KOPT-K1 (cell line): ENCODE results near the gene USP21.

ENCODE experiments used
- H3K27ac ChIP-seq: fragments of 200-600 bp; sonication (generic); 2 replicates; pipeline ENCODE4 v1.5.1; 2016; ENCODE audit warnings: antibody characterized with exemption, mild to moderate bottlenecking, low read depth, low read length; ENCODE audit not compliant: poor library complexity, severe bottlenecking
- H3K36me3 ChIP-seq: fragments of 200-600 bp; sonication (generic); 2 replicates; pipeline ENCODE4 v1.5.1; 2017; ENCODE audit warnings: antibody characterized with exemption, mild to moderate bottlenecking, low read length, moderate library complexity; ENCODE audit not compliant: insufficient read depth
- H3K9me3 ChIP-seq: fragments of 200-600 bp; sonication (generic); 2 replicates; pipeline ENCODE4 v1.5.1; 2017; ENCODE audit warnings: antibody characterized with exemption, low read length, mild to moderate bottlenecking; ENCODE audit not compliant: insufficient read depth, poor library complexity, severe bottlenecking

Gene USP21

GRCh38 chr1:161128591-161129420 is 30.5 kb upstream of the USP21 start:
- peaks cover 72% of the 10 kb centered on the region for H3K36me3 ChIP-seq
- no peaks in the 10 kb centered on the region for H3K9me3 ChIP-seq
- no peak overlapping the region for H3K27ac ChIP-seq

- no peaks in the 10 kb centered on the region for H3K9me3 ChIP-seq
- H3K36me3 ChIP-seq: peaks cover 57% of the 10 kb centered on the region
- no peak overlapping the region for H3K27ac ChIP-seq
These were observed 29.0 kb upstream of the USP21 start for GRCh38 chr1:161130266-161130665.

GRCh38 chr1:161131523-161132409 is 27.5 kb upstream of the USP21 start:
- Histone ChIP-seq H3K9me3 (no peaks in the 10 kb centered on the region), H3K36me3 (peaks cover 43% of the 10 kb centered on the region), H3K27ac (peak overlapping the region; percentile 77)

- H3K9me3 ChIP-seq: no peaks in the 10 kb centered on the region
- H3K36me3 ChIP-seq: peaks cover 42% of the 10 kb centered on the region
- peak within 1 kb of the TSS; percentile 77 for H3K27ac ChIP-seq
These were observed 26.7 kb upstream of the USP21 start, which contains the start of gene DEDD for GRCh38 chr1:161132410-161133219. Gene DEDD, minus strand, starts transcription at chr1:161132667. Its CDS starts 8,205 bp downstream, at chr1:161124462.

- H3K36me3 ChIP-seq: peaks cover 35% of the 10 kb centered on the region
- no peaks in the 10 kb centered on the region for H3K9me3 ChIP-seq
- H3K27ac ChIP-seq: peak overlapping the region; percentile 77
These were observed 26.0 kb upstream of the USP21 start for GRCh38 chr1:161133220-161133740.

- Histone ChIP-seq H3K9me3 (no peaks in the 10 kb centered on the region), H3K27ac (no peak overlapping the region), H3K36me3 (peaks cover 8% of the 10 kb centered on the region; the same call in 1 of the 2 replicates)
These were observed 21.4 kb upstream of the USP21 start for GRCh38 chr1:161137881-161138280.

- H3K36me3 ChIP-seq: peaks cover 8% of the 10 kb centered on the region; the same call in 1 of the 2 replicates
- no peak overlapping the region for H3K27ac ChIP-seq
- no peaks in the 10 kb centered on the region for H3K9me3 ChIP-seq
These were observed 20.9 kb upstream of the USP21 start for GRCh38 chr1:161138431-161138830.

- no peaks in the 10 kb centered on the region for H3K9me3 ChIP-seq
- no peak overlapping the region for H3K27ac ChIP-seq
- H3K36me3 ChIP-seq: peaks cover 8% of the 10 kb centered on the region; the same call in 1 of the 2 replicates
These were observed 19.5 kb upstream of the USP21 start for GRCh38 chr1:161139766-161140165.

GRCh38 chr1:161140755-161141400 is 18.4 kb upstream of the USP21 start:
- Histone ChIP-seq H3K36me3 (peaks cover 8% of the 10 kb centered on the region; the same call in 1 of the 2 replicates), H3K9me3 (no peaks in the 10 kb centered on the region), H3K27ac (no peak overlapping the region)

GRCh38 chr1:161145832-161146231 is 13.5 kb upstream of the USP21 start:
- H3K9me3 ChIP-seq: no peaks in the 10 kb centered on the region
- H3K36me3 ChIP-seq: no peaks in the 10 kb centered on the region
- no peak overlapping the region for H3K27ac ChIP-seq

GRCh38 chr1:161153176-161153575 is 6.1 kb upstream of the USP21 start:
- peaks cover 15% of the 10 kb centered on the region for H3K36me3 ChIP-seq
- H3K9me3 ChIP-seq: no peaks in the 10 kb centered on the region
- H3K27ac ChIP-seq: peak overlapping the region; percentile 85

- H3K36me3 ChIP-seq: peaks cover 21% of the 10 kb centered on the region
- peak within 1 kb of the TSS; percentile 85 for H3K27ac ChIP-seq
- H3K9me3 ChIP-seq: no peaks in the 10 kb centered on the region
These were observed 5.5 kb upstream of the USP21 start, which contains the start of gene UFC1 for GRCh38 chr1:161153682-161154337. Gene UFC1, plus strand, starts transcription at chr1:161153978. Its CDS starts 20 bp downstream, at chr1:161153998.

- H3K27ac ChIP-seq: no peak overlapping the region
- H3K36me3 ChIP-seq: peaks cover 45% of the 10 kb centered on the region
These were observed 1.4 kb upstream of the USP21 start for GRCh38 chr1:161157867-161158266.

More at GRCh38 chr1:161157867-161158266, 1.4 kb upstream of the USP21 start:
- H3K9me3 ChIP-seq: no peaks in the 10 kb centered on the region
